H9 (cell line): Measurements from ENCODE around the gene FBXL13. TPM values are rescaled to one million over a fixed set of nuclear protein-coding genes. Genes with fewer than 3 reads are reported as not detected.

Experiments
- DNase-seq: peaks from one replicate; pipeline ENCODE4 v3.0.0-alpha.2; 2017
- H2AFZ ChIP-seq: one replicate; pipeline ENCODE4 v1.6.1; 2013; ENCODE audit warnings: mild to moderate bottlenecking, low read length, control low read depth, moderate library complexity
- H2AK5ac ChIP-seq: 2 replicates; pipeline ENCODE4 v1.6.1; 2013; ENCODE audit warnings: low read length, control low read depth, mixed read lengths; ENCODE audit not compliant: insufficient read length
- H2BK120ac ChIP-seq: one replicate; pipeline ENCODE4 v1.6.1; 2013; ENCODE audit warnings: low read depth, mild to moderate bottlenecking, low read length, control low read depth, inconsistent platforms; ENCODE audit not compliant: poor library complexity, severe bottlenecking
- H2BK12ac ChIP-seq: 2 replicates; pipeline ENCODE4 v1.6.1; 2013; ENCODE audit warnings: low read length, control low read depth, mixed read lengths, low read depth; ENCODE audit not compliant: insufficient read length
- H2BK15ac ChIP-seq: 2 replicates; pipeline ENCODE4 v1.6.1; 2013; ENCODE audit warnings: low read depth, low read length, control low read depth
- H2BK20ac ChIP-seq: one replicate; pipeline ENCODE4 v1.6.1; 2013; ENCODE audit warnings: low read depth, mild to moderate bottlenecking, low read length, control low read depth, inconsistent platforms; ENCODE audit not compliant: poor library complexity, severe bottlenecking
- H2BK5ac ChIP-seq: 2 replicates; pipeline ENCODE4 v1.6.1; 2013; ENCODE audit warnings: low read length, control low read depth, mixed read lengths; ENCODE audit not compliant: insufficient read length
- H3K14ac ChIP-seq: 2 replicates; pipeline ENCODE4 v1.6.1; 2013; ENCODE audit warnings: low read length, control low read depth; ENCODE audit not compliant: insufficient read depth
- H3K18ac ChIP-seq: 2 replicates; pipeline ENCODE4 v1.6.1; 2013; ENCODE audit warnings: low read depth, mild to moderate bottlenecking, mixed read lengths, low read length, control low read depth; ENCODE audit not compliant: insufficient read length
- H3K23ac ChIP-seq: 2 replicates; pipeline ENCODE4 v1.6.1; 2013; ENCODE audit warnings: low read length, control low read depth, mixed read lengths, low read depth; ENCODE audit not compliant: insufficient read length
- H3K23me2 ChIP-seq: 2 replicates; pipeline ENCODE4 v1.6.1; 2013; ENCODE audit warnings: low read depth, mild to moderate bottlenecking, mixed read lengths, low read length, control low read depth; ENCODE audit not compliant: insufficient read length, poor library complexity, severe bottlenecking
- H3K27ac ChIP-seq: 2 replicates; pipeline ENCODE4 v1.5.1; 2013; ENCODE audit warnings: low read length, control low read depth, mixed read lengths, low read depth; ENCODE audit not compliant: insufficient read length
- H3K27me3 ChIP-seq: 2 replicates; pipeline ENCODE4 v1.6.1; 2013; ENCODE audit warnings: low read length, control low read depth, inconsistent platforms; ENCODE audit not compliant: insufficient read depth
- H3K4ac ChIP-seq: 2 replicates; pipeline ENCODE4 v1.6.1; 2013; ENCODE audit warnings: low read depth, mild to moderate bottlenecking, control low read depth, inconsistent platforms, low read length, moderate library complexity
- H3K4me1 ChIP-seq: 2 replicates; pipeline ENCODE4 v1.6.1; 2013; ENCODE audit warnings: low read length, control low read depth, inconsistent platforms; ENCODE audit not compliant: insufficient read depth
- H3K4me2 ChIP-seq: 2 replicates; pipeline ENCODE4 v1.6.1; 2013; ENCODE audit warnings: low read length, control low read depth, mixed read lengths; ENCODE audit not compliant: insufficient read length, insufficient read depth
- H3K56ac ChIP-seq: 2 replicates; pipeline ENCODE4 v1.6.1; 2013; ENCODE audit warnings: low read depth, mild to moderate bottlenecking, mixed read lengths, low read length, control low read depth; ENCODE audit not compliant: insufficient read length
- H3K79me1 ChIP-seq: 2 replicates; pipeline ENCODE4 v1.6.1; 2013; ENCODE audit warnings: low read depth, mild to moderate bottlenecking, moderate library complexity, low read length, control low read depth, inconsistent platforms; ENCODE audit not compliant: insufficient read depth, poor library complexity, severe bottlenecking
- H3K79me2 ChIP-seq: 2 replicates; pipeline ENCODE4 v1.6.1; 2013; ENCODE audit warnings: low read length, control low read depth, inconsistent platforms; ENCODE audit not compliant: insufficient read depth
- H3K9ac ChIP-seq: 2 replicates; pipeline ENCODE4 v1.6.1; 2013; ENCODE audit warnings: low read length, control low read depth, mixed read lengths; ENCODE audit not compliant: insufficient read length; ENCODE audit errors: extremely low read depth
- H3K9me3 ChIP-seq: one replicate; pipeline ENCODE4 v1.6.1; 2013; ENCODE audit warnings: low read depth, low read length, inconsistent platforms; ENCODE audit not compliant: control insufficient read depth
- H3T11ph ChIP-seq: one replicate; pipeline ENCODE4 v1.6.1; 2013; ENCODE audit warnings: mild to moderate bottlenecking, low read length, control low read depth, inconsistent platforms
- H4K20me1 ChIP-seq: one replicate; pipeline ENCODE4 v1.6.1; 2013; ENCODE audit not compliant: control insufficient read depth, insufficient read length, insufficient read depth
- H4K5ac ChIP-seq: 2 replicates; pipeline ENCODE4 v1.6.1; 2013; ENCODE audit warnings: low read depth, mild to moderate bottlenecking, mixed read lengths, low read length, control low read depth; ENCODE audit not compliant: insufficient read length
- H4K8ac ChIP-seq: replicated peaks from 2 replicates; pipeline ENCODE4 v1.6.1; 2013; ENCODE audit warnings: low read length, control low read depth, mixed read lengths, low read depth; ENCODE audit not compliant: insufficient read length
- H4K91ac ChIP-seq: 2 replicates; pipeline ENCODE4 v1.6.1; 2013; ENCODE audit warnings: low read depth, mild to moderate bottlenecking, moderate library complexity, mixed read lengths, low read length, control low read depth; ENCODE audit not compliant: insufficient read length
- H3K27ac Mint-ChIP-seq, 3 experiments: 2 replicates in 2 of 3; 3 replicates in 1 of 3; pipeline ENCODE4 v1.8.0; 2020 to 2021; ENCODE audit warnings: mixed read lengths in 3 of 3, mild to moderate bottlenecking in 1 of 3, moderate library complexity in 1 of 3
- H3K27me3 Mint-ChIP-seq: 2 replicates; pipeline ENCODE4 v1.8.0; 2021; ENCODE audit warnings: low read depth, mild to moderate bottlenecking, moderate library complexity, mixed read lengths
- H3K36me3 Mint-ChIP-seq, 3 experiments: 2 replicates in 2 of 3; 3 replicates in 1 of 3; pipeline ENCODE4 v1.8.0; 2020 to 2021; ENCODE audit warnings: low read depth in 3 of 3, mixed read lengths in 3 of 3; ENCODE audit not compliant: insufficient read depth in 1 of 3
- H3K4me1 Mint-ChIP-seq, 2 experiments: 2 replicates each; pipeline ENCODE4 v1.8.0; 2020; ENCODE audit warnings: mixed read lengths in 2 of 2
- H3K4me3 Mint-ChIP-seq, 2 experiments: 2 replicates in 1 of 2; 3 replicates in 1 of 2; pipeline ENCODE4 v1.8.0; 2020 to 2021; ENCODE audit warnings: mild to moderate bottlenecking in 2 of 2, mixed read lengths in 2 of 2, moderate library complexity in 1 of 2
- H3K9me3 Mint-ChIP-seq, 2 experiments: 2 replicates in 1 of 2; 3 replicates in 1 of 2; pipeline ENCODE4 v1.8.0; 2020; ENCODE audit warnings: mild to moderate bottlenecking in 2 of 2, mixed read lengths in 2 of 2, moderate library complexity in 1 of 2
- WGBS: extraction: QIAGEN DNeasy Blood & Tissue Kit; methylation state at CpG from one replicate; pipeline ENCODE4 v1.1.7; 2013; ENCODE audit warnings: missing lambda C conversion rate, low lambda C conversion rate, mixed read lengths; ENCODE audit not compliant: insufficient read length; ENCODE audit errors: extremely low coverage; 5-methylcytosine and 5-hydroxymethylcytosine counted together
- total RNA-seq: library from RNA; stranded (reverse); gene quantifications from 2 replicates; pipeline ENCODE4 v1.2.1, GENCODE V29; 2021
- TF ChIP-seq, protein P1 (sequence below): fragments of 200-600 bp; sonication (generic); conservative IDR thresholded peaks from 3 replicates; pipeline ENCODE4 v1.8.0; 2021; ENCODE audit warnings: antibody characterized with exemption, mild to moderate bottlenecking

Gene FBXL13
- total RNA-seq, 1 experiment from 2014 or later = 4.4 TPM

DNA sequence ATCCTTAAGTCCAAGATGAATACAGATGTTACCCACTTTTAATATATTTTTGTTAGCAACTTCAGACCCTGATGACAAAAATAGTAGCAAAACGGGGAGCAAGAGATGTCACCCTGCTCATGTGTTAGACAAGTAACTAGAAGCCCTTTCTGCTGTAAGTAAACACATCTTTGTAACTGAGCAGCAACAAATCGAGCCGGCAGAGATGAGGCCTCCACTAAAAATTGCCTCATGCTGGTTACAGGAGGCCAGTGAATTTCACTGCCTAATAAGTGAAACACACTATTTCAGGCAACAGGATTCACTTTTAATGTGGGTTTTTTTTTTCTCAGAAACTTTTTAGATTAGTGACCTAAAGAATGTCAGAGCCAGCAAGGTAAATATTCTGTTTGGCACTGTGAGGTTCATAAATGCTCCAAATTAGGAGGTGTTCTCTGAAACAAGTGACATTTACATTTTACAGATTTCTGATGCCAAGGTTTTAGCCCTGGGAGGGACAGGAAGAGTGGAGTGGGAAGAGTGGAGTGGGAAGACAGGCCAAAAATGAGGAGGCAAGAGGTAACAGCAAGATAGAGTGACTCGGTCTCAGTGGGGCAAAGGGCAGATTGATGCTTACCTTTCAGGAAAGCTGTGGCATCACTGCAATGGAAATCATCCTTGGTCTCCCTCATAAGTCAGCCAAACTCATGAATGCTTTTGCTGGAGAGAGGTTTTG, 215.4 kb downstream of the FBXL13 start:
- Histone ChIP-seq H3K79me1 (no peaks in the 10 kb centered on the region), H3K9me3 (no peaks in the 10 kb centered on the region), H3K27ac (no peak overlapping the region), H2AFZ (no peak overlapping the region), H2AK5ac (no peak overlapping the region), H3K23ac (no peak overlapping the region), H3K14ac (no peak overlapping the region), H4K91ac (no peak overlapping the region), H4K20me1 (no peaks in the 10 kb centered on the region), H3K4me1 (peaks cover 2% of the 10 kb centered on the region; the same call in 1 of the 2 replicates), H3K18ac (no peak overlapping the region), H3T11ph (no peak overlapping the region), H3K9ac (no peak overlapping the region), H3K4me2 (no peak overlapping the region), H3K27me3 (no peaks in the 10 kb centered on the region), H3K23me2 (no peaks in the 10 kb centered on the region), H4K8ac (no peak overlapping the region), H2BK12ac (no peak overlapping the region), H4K5ac (no peak overlapping the region), H3K56ac (no peak overlapping the region), H2BK120ac (no peak overlapping the region), H3K79me2 (no peaks in the 10 kb centered on the region), H2BK15ac (no peak overlapping the region), H2BK20ac (no peak overlapping the region), H3K4ac (no peak overlapping the region), H2BK5ac (no peak overlapping the region)
- no CpG with 5 or more reads among the region's 4 CpGs for WGBS
- no peaks in the 10 kb centered on the region for H3K36me3 Mint-ChIP-seq
- TF ChIP-seq, protein P1, sequence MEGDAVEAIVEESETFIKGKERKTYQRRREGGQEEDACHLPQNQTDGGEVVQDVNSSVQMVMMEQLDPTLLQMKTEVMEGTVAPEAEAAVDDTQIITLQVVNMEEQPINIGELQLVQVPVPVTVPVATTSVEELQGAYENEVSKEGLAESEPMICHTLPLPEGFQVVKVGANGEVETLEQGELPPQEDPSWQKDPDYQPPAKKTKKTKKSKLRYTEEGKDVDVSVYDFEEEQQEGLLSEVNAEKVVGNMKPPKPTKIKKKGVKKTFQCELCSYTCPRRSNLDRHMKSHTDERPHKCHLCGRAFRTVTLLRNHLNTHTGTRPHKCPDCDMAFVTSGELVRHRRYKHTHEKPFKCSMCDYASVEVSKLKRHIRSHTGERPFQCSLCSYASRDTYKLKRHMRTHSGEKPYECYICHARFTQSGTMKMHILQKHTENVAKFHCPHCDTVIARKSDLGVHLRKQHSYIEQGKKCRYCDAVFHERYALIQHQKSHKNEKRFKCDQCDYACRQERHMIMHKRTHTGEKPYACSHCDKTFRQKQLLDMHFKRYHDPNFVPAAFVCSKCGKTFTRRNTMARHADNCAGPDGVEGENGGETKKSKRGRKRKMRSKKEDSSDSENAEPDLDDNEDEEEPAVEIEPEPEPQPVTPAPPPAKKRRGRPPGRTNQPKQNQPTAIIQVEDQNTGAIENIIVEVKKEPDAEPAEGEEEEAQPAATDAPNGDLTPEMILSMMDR = no peak
- DNase-seq = no peak
- no peaks in the 10 kb centered on the region for H3K9me3 Mint-ChIP-seq
- peak overlapping the region in 2 of 3 experiments; percentile 49 to 59; a peak in 2 of 7 replicates for H3K27ac Mint-ChIP-seq
- H3K27me3 Mint-ChIP-seq = no peaks in the 10 kb centered on the region; the same call in 1 of the 2 replicates
- peaks cover 11 to 12% of the 10 kb centered on the region in 2 experiments for H3K4me1 Mint-ChIP-seq
- no peak overlapping the region; a peak in 1 of 5 replicates for H3K4me3 Mint-ChIP-seq
